K562 (cell line): ENCODE measurements around the gene POLR1A. TPM values are rescaled to one million over a fixed set of nuclear protein-coding genes. Genes with fewer than 3 reads are reported as not detected.

Source experiments
- ARHGAP35 ChIP-seq: fragments of 450-650 bp; IDR thresholded peaks from 2 replicates; pipeline ENCODE4 v1.6.1; 2018; ENCODE audit not compliant: partially characterized antibody
- CREB3 ChIP-seq: fragments of 450-650 bp; conservative IDR thresholded peaks from 2 replicates; pipeline ENCODE4 v1.6.1; 2016; ENCODE audit warnings: missing genetic modification characterization, low read depth, mild to moderate bottlenecking, missing compliant biosample characterization, moderate library complexity
- CREM ChIP-seq: IDR thresholded peaks from 2 replicates; pipeline ENCODE4 v1.6.1; 2014; ENCODE audit warnings: antibody characterized with exemption, low read depth
- E2F3 ChIP-seq: fragments of 250-450 bp; sonication (Bioruptor Pico); IDR thresholded peaks from 2 replicates; pipeline ENCODE4 v1.4.0; 2020; ENCODE audit warnings: mild to moderate bottlenecking
- HDAC1 ChIP-seq, 2 experiments: fragments of 450-650 bp; IDR thresholded peaks; 2 replicates each; pipeline ENCODE4 v1.6.1; 2016 to 2017; ENCODE audit warnings: inconsistent platforms in 1 of 2, mild to moderate bottlenecking in 1 of 2, moderate library complexity in 1 of 2
- MAX ChIP-seq: sonication (generic); formaldehyde crosslinking; IDR thresholded peaks from 2 replicates; pipeline ENCODE4 v1.9.0; 2022; ENCODE audit warnings: mild to moderate bottlenecking, missing genetic modification reagents
- MBD1 ChIP-seq: fragments of 250-450 bp; sonication (Bioruptor Pico); IDR thresholded peaks from 2 replicates; pipeline ENCODE4 v1.8.0; 2022; ENCODE audit warnings: inconsistent platforms
- POLR3G ChIP-seq: IDR thresholded peaks from 2 replicates; pipeline ENCODE4 v1.6.1; 2011; ENCODE audit not compliant: insufficient read length, insufficient replicate concordance; ENCODE audit errors: extremely low read depth
- RHOXF2B ChIP-seq: fragments of 250-450 bp; sonication (Bioruptor Pico); conservative IDR thresholded peaks from 2 replicates; pipeline ENCODE4 v1.5.1; 2021
- SAP30 ChIP-seq: fragments of 200-600 bp; sonication (generic); IDR thresholded peaks from 2 replicates; pipeline ENCODE4 v1.6.1; 2012; ENCODE audit warnings: borderline replicate concordance, low read depth, mild to moderate bottlenecking, moderate library complexity, low read length, control low read depth, inconsistent platforms; ENCODE audit not compliant: insufficient read depth, poor library complexity, severe bottlenecking
- TRIM24 ChIP-seq, 2 experiments: fragments of 450-650 bp; IDR thresholded peaks; 2 replicates each; pipeline ENCODE4 v1.6.1; 2016
- ZBTB5 ChIP-seq: fragments of 450-650 bp; IDR thresholded peaks from 2 replicates; pipeline ENCODE4 v1.6.1; 2017; ENCODE audit warnings: antibody characterized with exemption
- ZEB2 ChIP-seq: fragments of 450-650 bp; IDR thresholded peaks from 2 replicates; pipeline ENCODE4 v1.6.1; 2016
- ZKSCAN8 ChIP-seq: fragments of 200-800 bp; sonication (Bioruptor generic); IDR thresholded peaks from 2 replicates; pipeline ENCODE4 v1.6.1; 2016; ENCODE audit warnings: missing genetic modification characterization, missing compliant biosample characterization
- ZNF24 ChIP-seq: fragments of 450-650 bp; IDR thresholded peaks from 2 replicates; pipeline ENCODE4 v1.6.1; 2016
- ZNF511 ChIP-seq: sonication (generic); formaldehyde crosslinking; IDR thresholded peaks from 2 replicates; pipeline ENCODE4 v1.8.0; 2022; ENCODE audit warnings: mild to moderate bottlenecking, missing genetic modification reagents
- ZNF551 ChIP-seq: fragments of 250-450 bp; sonication (Bioruptor Pico); IDR thresholded peaks from 2 replicates; pipeline ENCODE4 v1.5.0; 2021; ENCODE audit warnings: mild to moderate bottlenecking, moderate library complexity
- ZNF589 ChIP-seq: fragments of 200-800 bp; sonication (Bioruptor generic); IDR thresholded peaks from 2 replicates; pipeline ENCODE4 v1.6.1; 2016; ENCODE audit warnings: low read depth, missing genetic modification characterization, missing compliant biosample characterization
- polyA plus RNA-seq, 8 experiments: library from polyadenylated mRNA; depleted of rRNA in 4 of 8; stranded (reverse) in 5 of 8; unstranded in 3 of 8; fragments of >200 nt; fragmentation: Nextera tagmentation in 2 of 8; fragmentation: Illumina TruSeq in 1 of 8; extraction: Ambion mirVana in 2 of 8; extraction: Trizol in 1 of 8; gene quantifications; 2 replicates each; pipeline versions ENCODE4 v1.2.1 to v1.2.3, GENCODE V29; 2011 to 2014; ENCODE audit warnings: inconsistent platforms in 1 of 8, missing spikeins in 1 of 8
- total RNA-seq, 7 experiments: library from RNA; depleted of rRNA in 6 of 7; stranded (reverse); fragments of >200 nt in 6 of 7; fragmentation: Illumina TruSeq in 2 of 7; extraction: Trizol in 2 of 7; gene quantifications; 2 replicates each; pipeline versions ENCODE4 v1.2.1 to v1.2.3, GENCODE V29; 2011 to 2021; ENCODE audit warnings: low replicate concordance in 1 of 7
- TF ChIP-seq, protein P1 (sequence below): fragments of 450-650 bp; formaldehyde crosslinking; IDR thresholded peaks from 2 replicates; pipeline ENCODE4 v1.4.0; 2022; ENCODE audit warnings: missing genetic modification characterization

POLR1A gene
- total and polyA plus RNA-seq, 9 of the 15 experiments (the other 6 are each of a cell fraction or from before 2014, with no cell fraction given) = 3.0 to 72.1 (median 21.8) TPM

GRCh38 chr2:85978883-85979780 is 126.6 kb downstream of the POLR1A start (continued):
- TF ChIP-seq MAX (CRISPR knock-in tag) (no peak), ZNF589 (CRISPR knock-in tag) (no peak), POLR3G (no peak), RHOXF2B (CRISPR knock-in tag) (no peak), TRIM24 (IDR thresholded peaks at IDR 0.05) (peak in 1 of 2 experiments; percentile 43; a peak in 1 of 4 replicates), CREB3 (tag) (no peak), ZNF511 (CRISPR knock-in tag) (no peak), ZKSCAN8 (CRISPR knock-in tag) (no peak), ZEB2 (no peak), SAP30 (no peak), E2F3 (CRISPR knock-in tag) (no peak), ARHGAP35 (peak; percentile 30), ZNF551 (CRISPR knock-in tag) (no peak), MBD1 (CRISPR knock-in tag) (no peak), ZBTB5 (no peak; the same call in 1 of the 2 replicates), CREM (no peak), ZNF24 (no peak), HDAC1 (IDR thresholded peaks at IDR 0.05) (0 out of 4 replicates have a peak, but pooled peaks of 1 of the 2 experiments have one; percentile 30)
- TF ChIP-seq, protein P1, sequence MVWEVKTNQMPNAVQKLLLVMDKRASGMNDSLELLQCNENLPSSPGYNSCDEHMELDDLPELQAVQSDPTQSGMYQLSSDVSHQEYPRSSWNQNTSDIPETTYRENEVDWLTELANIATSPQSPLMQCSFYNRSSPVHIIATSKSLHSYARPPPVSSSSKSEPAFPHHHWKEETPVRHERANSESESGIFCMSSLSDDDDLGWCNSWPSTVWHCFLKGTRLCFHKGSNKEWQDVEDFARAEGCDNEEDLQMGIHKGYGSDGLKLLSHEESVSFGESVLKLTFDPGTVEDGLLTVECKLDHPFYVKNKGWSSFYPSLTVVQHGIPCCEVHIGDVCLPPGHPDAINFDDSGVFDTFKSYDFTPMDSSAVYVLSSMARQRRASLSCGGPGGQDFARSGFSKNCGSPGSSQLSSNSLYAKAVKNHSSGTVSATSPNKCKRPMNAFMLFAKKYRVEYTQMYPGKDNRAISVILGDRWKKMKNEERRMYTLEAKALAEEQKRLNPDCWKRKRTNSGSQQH (CRISPR knock-in tag) = peak; percentile 73; the same call in 1 of the 2 replicates
